Upper lobe of left lung (tissue), 4 donors: ENCODE results near the gene KIF14.
"Not testable (repeated sequence)": the region's sequence is repeated elsewhere in the genome, so short reads cannot be mapped to it uniquely, and the experiment has no call there.

Experiments used
- CTCF ChIP-seq, 6 experiments: fragments of 450-650 bp in 4 of 6; fragments of 200-600 bp in 2 of 6; sonication (generic) in 2 of 6; IDR thresholded peaks; one replicate each; pipeline ENCODE4 v1.5.1; 2016 to 2019; ENCODE audit warnings: antibody characterized with exemption in 6 of 6
- POLR2A ChIP-seq, 4 donors: fragments of 450-650 bp; IDR thresholded peaks; one replicate each; pipeline ENCODE4 v1.5.1; 2016 to 2017; ENCODE audit warnings: antibody characterized with exemption in 4 of 4, mild to moderate bottlenecking in 2 of 4
- POLR2AphosphoS5 ChIP-seq, 2 donors: sonication (generic); formaldehyde crosslinking; IDR thresholded peaks; one replicate each; pipeline ENCODE4 v1.5.1; 2017; ENCODE audit warnings: antibody characterized with exemption in 2 of 2

GRCh38 chr1:200524551-200524950 is 96.0 kb downstream of the KIF14 start:
- not testable (repeated sequence) for TF ChIP-seq CTCF, POLR2A, POLR2AphosphoS5 (IDR thresholded peaks at IDR 0.05)
